Loucy (cell line): Measurements from ENCODE around the gene IFNA5.

Experiments
- H2AFZ ChIP-seq: fragments of 200-600 bp; sonication (generic); 2 replicates; pipeline ENCODE4 v1.6.0; 2016; ENCODE audit warnings: antibody characterized with exemption, mild to moderate bottlenecking, low read length, moderate library complexity
- H3F3A ChIP-seq: fragments of 200-600 bp; 2 replicates; pipeline ENCODE4 v1.6.0; 2016; ENCODE audit warnings: antibody characterized with exemption, low read depth, mild to moderate bottlenecking
- H3K27me3 ChIP-seq: fragments of 200-600 bp; sonication (generic); 2 replicates; pipeline ENCODE4 v1.6.1; 2014; ENCODE audit warnings: low read length, mild to moderate bottlenecking; ENCODE audit not compliant: insufficient read depth, poor library complexity, severe bottlenecking
- H3K36me3 ChIP-seq: fragments of 200-600 bp; sonication (generic); 2 replicates; pipeline ENCODE4 v1.6.1; 2016; ENCODE audit warnings: low read length; ENCODE audit not compliant: insufficient read depth
- H3K4me1 ChIP-seq: fragments of 200-600 bp; sonication (generic); 2 replicates; pipeline ENCODE4 v1.5.1; 2014; ENCODE audit warnings: low read length, mild to moderate bottlenecking; ENCODE audit not compliant: insufficient read depth, poor library complexity, severe bottlenecking
- H3K4me2 ChIP-seq: fragments of 200-600 bp; sonication (generic); 2 replicates; pipeline ENCODE4 v1.6.0; 2014; ENCODE audit warnings: antibody characterized with exemption, low read length, low read depth, mild to moderate bottlenecking; ENCODE audit not compliant: poor library complexity, severe bottlenecking
- H3K4me3 ChIP-seq: fragments of 200-600 bp; sonication (generic); 2 replicates; pipeline ENCODE4 v1.5.1; 2014; ENCODE audit warnings: low read length, mild to moderate bottlenecking, mixed read lengths; ENCODE audit not compliant: poor library complexity, severe bottlenecking
- H3K79me2 ChIP-seq: fragments of 200-600 bp; sonication (generic); 2 replicates; pipeline ENCODE4 v1.6.1; 2014; ENCODE audit warnings: low read length; ENCODE audit not compliant: insufficient read depth
- H3K9ac ChIP-seq: fragments of 200-600 bp; sonication (generic); 2 replicates; pipeline ENCODE4 v1.6.0; 2014; ENCODE audit warnings: mild to moderate bottlenecking, low read depth, low read length, moderate library complexity; ENCODE audit not compliant: poor library complexity, severe bottlenecking
- H3K9me2 ChIP-seq: fragments of 200-600 bp; sonication (generic); replicated peaks from 2 replicates; pipeline ENCODE4 v1.6.1; 2016; ENCODE audit warnings: low read depth, low read length, mixed read lengths
- H3K9me3 ChIP-seq: fragments of 200-600 bp; sonication (generic); 2 replicates; pipeline ENCODE4 v1.6.1; 2014; ENCODE audit warnings: mild to moderate bottlenecking, antibody characterized with exemption, low read length, low read depth; ENCODE audit not compliant: insufficient read depth
- H4K20me1 ChIP-seq: fragments of 200-600 bp; sonication (generic); 2 replicates; pipeline ENCODE4 v1.6.0; 2014; ENCODE audit warnings: antibody characterized with exemption, low read length, mild to moderate bottlenecking; ENCODE audit not compliant: insufficient read depth, poor library complexity, severe bottlenecking
- CTCF ChIP-seq: fragments of 200-600 bp; sonication (generic); conservative IDR thresholded peaks from 2 replicates; pipeline ENCODE4 v1.5.1; 2014; ENCODE audit warnings: mild to moderate bottlenecking, antibody characterized with exemption, low read length
- EZH2phosphoT487 ChIP-seq: fragments of 200-600 bp; IDR thresholded peaks from 2 replicates; pipeline ENCODE4 v1.6.1; 2018; ENCODE audit warnings: antibody characterized with exemption, mild to moderate bottlenecking, moderate library complexity, borderline replicate concordance

The IFNA5 gene

GRCh38 chr9:21324047-21324446 is 18.9 kb upstream of the IFNA5 start:
- H4K20me1 ChIP-seq, result peaks cover 12% of the 10 kb centered on the region
- no peaks in the 10 kb centered on the region for H3K27me3 ChIP-seq
- H3K79me2 ChIP-seq, result peaks cover 3% of the 10 kb centered on the region; the same call in 1 of the 2 replicates
- no peak overlapping the region for H2AFZ ChIP-seq
- no peaks in the 10 kb centered on the region for H3K9me2 ChIP-seq
- H3F3A ChIP-seq, result no peaks in the 10 kb centered on the region
- H3K9me3 ChIP-seq, result no peaks in the 10 kb centered on the region
- peaks cover 10% of the 10 kb centered on the region; the same call in 1 of the 2 replicates for H3K36me3 ChIP-seq
- H3K4me1 ChIP-seq, result peaks cover 5% of the 10 kb centered on the region
- H3K4me2 ChIP-seq, result no peak overlapping the region
- H3K4me3 ChIP-seq, result no peak overlapping the region
- TF ChIP-seq EZH2phosphoT487 (no peak), CTCF (no peak)
- no peak overlapping the region for H3K9ac ChIP-seq

- H4K20me1 ChIP-seq, result peaks cover 9% of the 10 kb centered on the region
- peaks cover 5% of the 10 kb centered on the region for H3K4me1 ChIP-seq
- no peaks in the 10 kb centered on the region for H3K9me2 ChIP-seq
- H2AFZ ChIP-seq, result no peak overlapping the region
- H3K4me3 ChIP-seq, result no peak overlapping the region
- no peak overlapping the region for H3K9ac ChIP-seq
- no peaks in the 10 kb centered on the region for H3F3A ChIP-seq
- no peaks in the 10 kb centered on the region for H3K79me2 ChIP-seq
- no peaks in the 10 kb centered on the region for H3K9me3 ChIP-seq
- no peaks in the 10 kb centered on the region for H3K27me3 ChIP-seq
- peaks cover 10% of the 10 kb centered on the region; the same call in 1 of the 2 replicates for H3K36me3 ChIP-seq
- H3K4me2 ChIP-seq, result no peak overlapping the region
- TF ChIP-seq CTCF, result no peak
- no peak for TF ChIP-seq EZH2phosphoT487
Measured at GRCh38 chr9:21322911-21323461, 17.9 kb upstream of the IFNA5 start.

GRCh38 chr9:21320465-21320864 is 15.4 kb upstream of the IFNA5 start:
- Histone ChIP-seq H3K4me3 (no peak overlapping the region), H3K27me3 (no peaks in the 10 kb centered on the region), H4K20me1 (no peaks in the 10 kb centered on the region), H3K9ac (no peak overlapping the region), H3K4me2 (no peak overlapping the region), H3K9me3 (no peaks in the 10 kb centered on the region), H3K36me3 (peaks cover 10% of the 10 kb centered on the region; the same call in 1 of the 2 replicates), H2AFZ (no peak overlapping the region), H3K79me2 (no peaks in the 10 kb centered on the region), H3K4me1 (no peaks in the 10 kb centered on the region), H3F3A (no peaks in the 10 kb centered on the region), H3K9me2 (no peaks in the 10 kb centered on the region)
- TF ChIP-seq CTCF (no peak), EZH2phosphoT487 (no peak)
